Astrocyte (in vitro differentiated cells and primary cell): Measurements from ENCODE around the gene PLIN5. TPM values are rescaled to one million over a fixed set of nuclear protein-coding genes. Genes with fewer than 3 reads are reported as not detected.

Source experiments
- DNase-seq: peaks from one replicate; pipeline ENCODE4 v3.0.0-alpha.2; 2010; ENCODE audit warnings: low read depth
- FAIRE-seq: peaks from 2 replicates; lab custom pipeline; 2011; peaks lifted over from hg19 to GRCh38; lab: Jason Lieb, UNC
- H2AFZ ChIP-seq: 2 replicates; pipeline ENCODE4 v1.6.0; 2012; ENCODE audit warnings: low read depth, low read length, inconsistent platforms
- H3K27ac ChIP-seq: 2 replicates; pipeline ENCODE4 v1.5.1; 2011; ENCODE audit warnings: low read depth, low read length, inconsistent platforms
- H3K27me3 ChIP-seq: 2 replicates; pipeline ENCODE4 v1.6.0; 2011; ENCODE audit warnings: low read length, inconsistent platforms; ENCODE audit not compliant: insufficient read depth
- H3K36me3 ChIP-seq: 2 replicates; pipeline ENCODE4 v1.5.1; 2011; ENCODE audit warnings: low read length, inconsistent platforms; ENCODE audit not compliant: insufficient read depth
- H3K4me1 ChIP-seq: 2 replicates; pipeline ENCODE4 v1.5.1; 2011; ENCODE audit warnings: low read length, inconsistent platforms; ENCODE audit not compliant: insufficient read depth
- H3K4me2 ChIP-seq: 2 replicates; pipeline ENCODE4 v1.6.0; 2012; ENCODE audit warnings: low read length, inconsistent platforms
- H3K4me3 ChIP-seq: 2 replicates; pipeline ENCODE4 v1.5.1; 2011; ENCODE audit warnings: low read depth, mild to moderate bottlenecking, low read length, inconsistent platforms; ENCODE audit not compliant: insufficient read depth
- H3K79me2 ChIP-seq: 2 replicates; pipeline ENCODE4 v1.6.0; 2012; ENCODE audit warnings: mild to moderate bottlenecking, low read length, inconsistent platforms; ENCODE audit not compliant: insufficient read depth
- H3K9ac ChIP-seq: 2 replicates; pipeline ENCODE4 v1.6.0; 2012; ENCODE audit warnings: mild to moderate bottlenecking, low read length, inconsistent platforms
- H3K9me3 ChIP-seq: 2 replicates; pipeline ENCODE4 v1.5.1; 2012; ENCODE audit warnings: low read depth, mild to moderate bottlenecking, low read length, inconsistent platforms; ENCODE audit not compliant: insufficient read depth
- H4K20me1 ChIP-seq: 2 replicates; pipeline ENCODE4 v1.6.0; 2012; ENCODE audit warnings: low read length, inconsistent platforms; ENCODE audit not compliant: insufficient read depth
- H3K27ac Mint-ChIP-seq: one replicate; pipeline ENCODE4 v1.8.0; 2021; ENCODE audit warnings: mild to moderate bottlenecking, mixed read lengths; ENCODE audit not compliant: unreplicated experiment
- H3K27me3 Mint-ChIP-seq: one replicate; pipeline ENCODE4 v1.8.0; 2021; ENCODE audit warnings: low read depth, mixed read lengths; ENCODE audit not compliant: unreplicated experiment
- H3K36me3 Mint-ChIP-seq: one replicate; pipeline ENCODE4 v1.8.0; 2021; ENCODE audit warnings: low read depth, mixed read lengths; ENCODE audit not compliant: unreplicated experiment
- H3K4me1 Mint-ChIP-seq: one replicate; pipeline ENCODE4 v1.8.0; 2021; ENCODE audit warnings: low read depth, mixed read lengths; ENCODE audit not compliant: unreplicated experiment
- H3K4me3 Mint-ChIP-seq: one replicate; pipeline ENCODE4 v1.8.0; 2021; ENCODE audit warnings: mild to moderate bottlenecking, moderate library complexity, mixed read lengths; ENCODE audit not compliant: unreplicated experiment
- H3K9me3 Mint-ChIP-seq: one replicate; pipeline ENCODE4 v1.8.0; 2021; ENCODE audit warnings: mild to moderate bottlenecking, mixed read lengths; ENCODE audit not compliant: unreplicated experiment
- EZH2 ChIP-seq: IDR thresholded peaks from 2 replicates; pipeline ENCODE4 v1.6.1; 2012; ENCODE audit warnings: mild to moderate bottlenecking, low read length, inconsistent platforms; ENCODE audit not compliant: insufficient read depth
- total RNA-seq: library from RNA; stranded (reverse); gene quantifications from 2 replicates; pipeline ENCODE4 v1.2.1, GENCODE V29; 2021
- TF ChIP-seq, protein P1 (sequence below): IDR thresholded peaks from 2 replicates; pipeline ENCODE4 v1.5.1; 2011; ENCODE audit warnings: low read depth, mild to moderate bottlenecking, inconsistent platforms, low read length, moderate library complexity; ENCODE audit not compliant: insufficient read depth

The PLIN5 gene
- total RNA-seq, 1 donor from 2014 or later, result not detected

GRCh38 chr19:4571305-4571917 is 36.4 kb upstream of the PLIN5 start:
- Mint-ChIP-seq H3K9me3 (no peaks in the 10 kb centered on the region), H3K36me3 (peaks cover 2% of the 10 kb centered on the region), H3K4me3 (no peak overlapping the region), H3K27me3 (no peaks in the 10 kb centered on the region), H3K27ac (no peak overlapping the region), H3K4me1 (peaks cover 6% of the 10 kb centered on the region)
- no peak overlapping the region for H3K4me2 ChIP-seq
- peaks cover 12% of the 10 kb centered on the region for H3K4me1 ChIP-seq
- no peaks in the 10 kb centered on the region for H3K9me3 ChIP-seq
- no peak overlapping the region for H3K9ac ChIP-seq
- no peak for DNase-seq
- H3K4me3 ChIP-seq, result no peak overlapping the region
- no peaks in the 10 kb centered on the region for H3K36me3 ChIP-seq
- no peaks in the 10 kb centered on the region for H3K27me3 ChIP-seq
- FAIRE-seq, result no peak
- H3K27ac ChIP-seq, result no peak overlapping the region
- no peaks in the 10 kb centered on the region for H3K79me2 ChIP-seq
- no peaks in the 10 kb centered on the region for H4K20me1 ChIP-seq
- TF ChIP-seq EZH2, result no peak
- TF ChIP-seq, protein P1, sequence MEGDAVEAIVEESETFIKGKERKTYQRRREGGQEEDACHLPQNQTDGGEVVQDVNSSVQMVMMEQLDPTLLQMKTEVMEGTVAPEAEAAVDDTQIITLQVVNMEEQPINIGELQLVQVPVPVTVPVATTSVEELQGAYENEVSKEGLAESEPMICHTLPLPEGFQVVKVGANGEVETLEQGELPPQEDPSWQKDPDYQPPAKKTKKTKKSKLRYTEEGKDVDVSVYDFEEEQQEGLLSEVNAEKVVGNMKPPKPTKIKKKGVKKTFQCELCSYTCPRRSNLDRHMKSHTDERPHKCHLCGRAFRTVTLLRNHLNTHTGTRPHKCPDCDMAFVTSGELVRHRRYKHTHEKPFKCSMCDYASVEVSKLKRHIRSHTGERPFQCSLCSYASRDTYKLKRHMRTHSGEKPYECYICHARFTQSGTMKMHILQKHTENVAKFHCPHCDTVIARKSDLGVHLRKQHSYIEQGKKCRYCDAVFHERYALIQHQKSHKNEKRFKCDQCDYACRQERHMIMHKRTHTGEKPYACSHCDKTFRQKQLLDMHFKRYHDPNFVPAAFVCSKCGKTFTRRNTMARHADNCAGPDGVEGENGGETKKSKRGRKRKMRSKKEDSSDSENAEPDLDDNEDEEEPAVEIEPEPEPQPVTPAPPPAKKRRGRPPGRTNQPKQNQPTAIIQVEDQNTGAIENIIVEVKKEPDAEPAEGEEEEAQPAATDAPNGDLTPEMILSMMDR, result no peak
- H2AFZ ChIP-seq, result no peak overlapping the region

- no peak overlapping the region for H2AFZ ChIP-seq
Observed at GRCh38 chr19:4570916-4571304, 35.9 kb upstream of the PLIN5 start.

DNA sequence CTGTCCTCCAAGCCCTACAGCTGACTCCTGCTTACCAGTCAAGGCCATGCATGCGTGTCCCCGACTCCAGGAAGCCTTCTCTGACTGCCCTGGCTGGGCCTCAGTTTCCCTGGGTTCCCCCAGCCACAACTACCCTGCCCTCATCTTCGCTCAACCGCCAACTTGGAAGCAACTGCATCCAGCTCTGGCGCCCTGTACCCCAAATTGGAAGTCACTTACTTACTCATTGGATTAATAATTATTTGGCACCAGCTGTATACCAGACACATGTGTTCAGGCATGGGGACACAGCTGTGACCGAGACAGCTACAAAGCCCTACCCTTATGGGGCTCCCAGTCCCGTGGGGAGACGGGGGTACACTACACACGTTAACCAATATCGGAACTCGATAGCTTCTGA is 35.4 kb upstream of the PLIN5 start:
- Histone ChIP-seq H3K9ac (no peak overlapping the region), H3K27me3 (no peaks in the 10 kb centered on the region), H4K20me1 (no peaks in the 10 kb centered on the region), H3K79me2 (no peaks in the 10 kb centered on the region), H3K4me3 (no peak overlapping the region), H3K36me3 (no peaks in the 10 kb centered on the region), H3K4me1 (peaks cover 6% of the 10 kb centered on the region), H2AFZ (no peak overlapping the region), H3K9me3 (no peaks in the 10 kb centered on the region), H3K27ac (no peak overlapping the region), H3K4me2 (no peak overlapping the region)
- FAIRE-seq, result no peak
- Mint-ChIP-seq H3K4me1 (peaks cover 2% of the 10 kb centered on the region), H3K9me3 (no peaks in the 10 kb centered on the region), H3K4me3 (no peak overlapping the region), H3K27me3 (no peaks in the 10 kb centered on the region), H3K36me3 (peaks cover 2% of the 10 kb centered on the region), H3K27ac (no peak overlapping the region)
- no peak for DNase-seq
- TF ChIP-seq EZH2, result no peak
- TF ChIP-seq, protein P1, result no peak

More at GRCh38 chr19:4570916-4571304, 35.9 kb upstream of the PLIN5 start:
- no peaks in the 10 kb centered on the region for H3K9me3 Mint-ChIP-seq
- Histone ChIP-seq H3K9ac (no peak overlapping the region), H4K20me1 (no peaks in the 10 kb centered on the region), H3K4me1 (peaks cover 11% of the 10 kb centered on the region), H3K27ac (no peak overlapping the region), H3K27me3 (no peaks in the 10 kb centered on the region), H3K79me2 (no peaks in the 10 kb centered on the region), H3K9me3 (no peaks in the 10 kb centered on the region), H3K4me3 (no peak overlapping the region), H3K4me2 (no peak overlapping the region), H3K36me3 (no peaks in the 10 kb centered on the region)
- no peaks in the 10 kb centered on the region for H3K27me3 Mint-ChIP-seq
- no peak for FAIRE-seq
- H3K27ac Mint-ChIP-seq, result no peak overlapping the region
- DNase-seq, result no peak
- H3K36me3 Mint-ChIP-seq, result peaks cover 2% of the 10 kb centered on the region
- H3K4me3 Mint-ChIP-seq, result peak overlapping the region; percentile 45
- TF ChIP-seq, protein P1, result no peak
- TF ChIP-seq EZH2, result no peak
- peaks cover 4% of the 10 kb centered on the region for H3K4me1 Mint-ChIP-seq
